Measurements from ENCODE around the gene KCNMB2.
"Not testable (repeated sequence)": the region's sequence is repeated elsewhere in the genome, so short reads cannot be mapped to it uniquely, and the experiment has no call there.

The KCNMB2 gene

GRCh38 chr3:178823591-178824246 is 287.5 kb downstream of the KCNMB2 start:
- DNase-seq: peak in 1 of 14 donors; percentile 2

DNA sequence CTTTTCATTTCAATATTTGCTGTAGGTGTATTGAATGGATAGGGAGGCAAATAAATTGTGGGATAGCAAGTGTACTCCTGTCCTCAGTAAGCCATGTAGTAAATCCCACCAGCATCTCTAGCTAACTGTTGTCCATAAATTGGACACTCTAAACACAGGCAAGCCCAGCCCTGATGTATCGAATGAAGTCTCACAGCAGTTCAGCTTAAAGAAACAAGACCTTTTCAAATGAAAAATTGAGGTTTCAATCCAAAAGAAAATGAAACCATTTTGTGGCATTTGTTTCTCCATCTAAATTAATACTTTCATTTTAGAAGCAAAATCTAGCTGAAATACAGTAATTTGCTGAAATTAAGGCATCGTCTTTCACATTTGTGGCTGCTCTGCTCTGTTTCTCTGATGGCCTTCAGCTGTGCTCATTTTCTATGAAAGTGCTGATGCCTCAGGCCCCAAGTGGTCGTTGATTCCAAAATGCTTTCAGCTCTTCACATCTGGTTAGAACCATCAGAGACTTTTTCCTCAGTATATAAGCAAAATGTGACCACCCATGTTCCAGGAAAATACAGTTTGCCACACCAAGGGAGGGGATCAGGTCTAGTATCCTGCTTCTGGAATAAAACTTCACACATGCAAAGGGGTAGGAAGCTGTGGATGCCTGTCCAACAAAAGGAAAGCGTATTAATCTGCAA is 290.3 kb downstream of the KCNMB2 start:
- DNase-seq: no peak

- DNase-seq: no peak
Observed at GRCh38 chr3:178827285-178827856, 291.1 kb downstream of the KCNMB2 start.

- no peak for DNase-seq
Observed at GRCh38 chr3:178833695-178834094, 297.5 kb downstream of the KCNMB2 start.

GRCh38 chr3:178835033-178835432 is 298.8 kb downstream of the KCNMB2 start:
- no peak for DNase-seq

- no peak for DNase-seq
Observed at GRCh38 chr3:178837512-178837911, 301.3 kb downstream of the KCNMB2 start.

DNA sequence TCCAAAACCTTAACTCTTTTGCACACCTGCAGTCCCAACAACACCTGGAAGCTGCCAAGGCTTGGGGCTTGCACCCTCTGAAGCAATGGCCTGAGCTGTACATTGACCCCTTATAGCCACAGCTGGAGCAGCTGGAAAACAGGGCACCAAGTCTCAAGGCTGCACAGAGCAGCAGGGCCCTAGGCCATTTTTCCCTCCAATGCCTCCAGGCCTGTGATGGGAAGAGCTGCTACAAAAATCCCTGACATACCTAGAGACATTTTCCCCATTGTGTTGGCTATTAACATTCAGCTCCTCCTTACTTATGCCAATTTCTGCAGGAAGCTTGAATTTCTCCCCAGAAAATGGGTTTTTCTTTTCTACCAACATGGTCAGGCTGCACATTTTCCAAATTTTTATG is 304.4 kb downstream of the KCNMB2 start:
- no peak for DNase-seq

DNA sequence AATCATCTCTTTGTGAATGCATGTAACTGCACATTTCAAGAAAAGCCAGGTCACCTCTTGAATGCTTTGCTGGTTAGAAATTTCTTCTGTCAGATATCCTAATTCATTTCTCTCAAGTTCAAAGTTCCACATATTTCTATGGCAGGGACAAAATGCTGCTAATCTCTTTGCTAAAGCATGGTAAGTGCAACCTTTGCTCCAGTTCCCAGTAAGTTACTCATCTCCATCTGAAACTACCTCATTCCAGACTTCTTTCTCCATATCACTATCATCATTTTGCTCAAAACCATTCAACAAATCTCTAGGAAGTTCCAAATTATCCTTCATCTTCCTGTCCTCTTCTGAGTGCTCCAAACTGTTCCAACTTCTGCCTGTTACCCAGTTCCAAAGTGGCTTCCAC is 304.8 kb downstream of the KCNMB2 start:
- DNase-seq: no peak

DNA sequence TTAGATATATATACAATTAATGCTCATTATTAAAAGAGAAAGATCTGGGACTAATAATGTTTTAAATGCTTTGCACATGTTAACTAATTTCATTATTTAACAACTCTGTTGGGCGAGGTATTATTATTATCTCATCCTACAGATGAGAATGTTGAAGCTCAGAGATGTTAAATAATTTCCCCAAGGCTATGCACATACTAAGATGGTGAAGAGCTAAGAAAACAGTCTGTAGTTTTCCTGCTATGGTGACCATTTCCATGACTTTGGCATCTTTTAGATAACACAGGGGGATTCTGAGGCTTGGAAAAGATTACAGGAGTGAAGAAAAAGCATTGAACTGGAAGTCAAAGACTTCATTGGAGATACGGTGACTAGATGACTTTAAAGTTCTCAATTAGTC is 308.7 kb downstream of the KCNMB2 start:
- no peak for DNase-seq

GRCh38 chr3:178845420-178846118 is 309.3 kb downstream of the KCNMB2 start:
- no peak for DNase-seq

- DNase-seq: no peak
Observed at GRCh38 chr3:178847190-178847589, 311.0 kb downstream of the KCNMB2 start.

- no peak for DNase-seq
Observed at GRCh38 chr3:178849199-178849910, 313.1 kb downstream of the KCNMB2 start.

- no peak for DNase-seq
Observed at GRCh38 chr3:178850450-178851190, 314.4 kb downstream of the KCNMB2 start.

DNA sequence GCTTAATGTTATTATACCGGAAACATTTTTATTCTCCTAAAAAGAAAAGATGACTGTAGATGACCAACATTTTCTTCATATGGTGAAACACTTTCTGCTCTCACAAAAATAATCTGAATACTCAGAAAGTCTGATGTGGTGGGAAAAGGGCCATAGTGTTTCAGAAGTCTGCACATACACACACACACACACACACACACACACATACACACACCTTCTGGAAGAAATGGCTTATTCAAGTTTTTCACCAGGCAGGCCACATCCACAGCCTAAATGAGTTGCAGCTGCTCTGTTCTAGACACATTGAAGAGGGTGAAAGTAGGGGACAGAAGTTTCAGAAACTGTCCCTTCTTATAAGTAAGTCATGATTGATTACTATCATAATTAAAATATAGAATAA is 315.3 kb downstream of the KCNMB2 start:
- no peak for DNase-seq

DNA sequence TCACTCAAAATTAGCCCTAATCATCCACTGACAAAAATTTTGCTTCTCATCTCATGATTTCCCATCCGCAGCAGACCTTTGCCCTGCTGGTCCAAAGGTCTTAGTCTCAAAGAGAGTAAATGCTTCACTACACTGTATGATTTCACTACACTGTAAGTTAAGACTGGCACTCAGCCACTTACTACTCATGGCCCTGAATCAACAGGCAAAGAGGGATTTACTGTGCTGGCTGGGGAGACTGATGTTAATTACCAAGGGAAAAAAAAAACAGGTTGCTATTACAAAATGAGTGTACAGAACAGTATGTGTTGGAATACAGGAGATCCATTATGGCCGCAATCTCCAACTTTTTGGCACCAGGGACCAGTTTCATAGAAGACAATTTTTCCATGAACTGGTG is 320.6 kb downstream of the KCNMB2 start:
- no peak for DNase-seq

DNA sequence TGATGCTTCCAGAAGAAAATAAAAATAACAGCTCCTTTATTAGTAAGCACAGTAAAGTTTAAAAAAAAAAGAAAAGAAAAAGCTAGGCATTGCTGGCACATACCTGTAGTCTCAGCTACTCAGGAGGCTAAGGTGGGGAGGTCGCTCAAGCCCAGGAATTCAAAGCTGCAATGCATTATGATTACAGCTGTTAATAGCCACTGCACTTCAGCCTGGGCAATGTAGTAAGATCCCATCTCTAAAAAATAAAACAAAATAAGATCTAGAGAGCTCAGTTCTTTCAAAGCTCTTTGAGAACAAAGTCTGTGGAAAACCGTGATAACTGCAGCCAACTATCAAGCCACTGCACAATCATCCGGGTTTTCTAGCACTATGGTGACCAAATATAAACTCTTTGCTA is 323.1 kb downstream of the KCNMB2 start:
- no peak for DNase-seq

GRCh38 chr3:178859900-178860436 is 323.7 kb downstream of the KCNMB2 start:
- DNase-seq: not testable (repeated sequence)

DNA sequence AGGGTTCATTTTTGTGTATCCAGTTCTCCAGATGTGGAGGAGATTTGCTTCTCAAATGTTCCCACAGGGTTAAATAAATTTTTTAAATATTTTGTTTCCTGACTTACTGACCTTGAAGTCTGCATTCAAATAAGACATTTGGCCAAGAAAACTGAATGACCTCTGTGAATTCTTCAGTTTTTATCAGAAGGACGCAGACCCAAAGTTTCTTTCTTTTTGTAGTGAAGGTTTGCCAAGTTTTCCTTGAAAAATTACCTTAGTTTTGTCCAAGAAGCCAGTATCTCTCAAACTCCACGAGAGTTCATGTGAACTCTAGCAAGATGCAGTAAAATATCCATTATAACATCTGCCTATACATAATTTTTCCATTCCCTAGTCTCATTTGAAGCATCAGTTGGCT is 332.4 kb downstream of the KCNMB2 start:
- no peak for DNase-seq

GRCh38 chr3:178870085-178870484 is 333.8 kb downstream of the KCNMB2 start:
- no peak for DNase-seq

DNA sequence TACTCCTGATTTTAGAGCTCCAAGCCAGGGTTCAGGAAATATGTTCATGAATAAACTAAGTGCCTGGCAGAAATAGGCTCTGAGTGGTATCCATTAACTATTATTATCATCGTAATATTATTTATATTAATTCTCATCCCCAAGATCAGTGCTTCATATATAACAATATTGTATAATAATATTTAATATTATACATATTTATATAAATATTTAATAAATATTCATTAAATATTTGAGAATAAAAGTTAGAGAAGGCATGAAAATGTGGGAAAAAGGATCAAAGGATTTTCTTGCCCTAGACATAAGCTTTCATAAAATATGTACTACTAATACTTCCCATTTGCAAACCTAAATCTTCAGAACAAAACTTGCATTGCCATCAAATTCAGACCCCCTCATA is 338.9 kb downstream of the KCNMB2 start:
- DNase-seq: no peak

DNA sequence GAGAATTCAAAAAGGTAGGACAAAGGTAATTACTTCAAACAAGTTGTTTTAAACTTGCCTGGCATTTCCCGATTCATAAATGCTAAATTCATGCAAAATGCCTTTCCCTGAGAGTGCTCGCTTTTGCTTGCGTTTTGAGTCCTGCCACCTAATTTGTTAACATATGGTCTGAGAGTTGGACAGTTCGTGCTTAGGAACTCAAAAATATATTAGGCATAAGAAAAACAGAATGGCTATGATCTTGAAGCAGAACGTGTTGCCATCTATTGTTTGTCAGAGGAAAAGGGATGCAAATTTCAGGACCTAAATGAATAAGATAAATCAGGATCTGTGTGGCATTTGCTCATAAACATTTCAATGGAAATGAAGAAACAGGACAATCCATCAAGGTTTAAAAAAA is 339.6 kb downstream of the KCNMB2 start:
- DNase-seq: no peak

GRCh38 chr3:178880274-178880673 is 344.0 kb downstream of the KCNMB2 start:
- DNase-seq: no peak
